CD4-positive, alpha-beta memory T cell (primary cell): ENCODE measurements around the gene OR4B1. TPM values are rescaled to one million over a fixed set of nuclear protein-coding genes. Genes with fewer than 3 reads are reported as not detected.
"Not testable (repeated sequence)": the region's sequence is repeated elsewhere in the genome, so short reads cannot be mapped to it uniquely, and the experiment has no call there.

ENCODE experiments used
- CTCF ChIA-PET: fragments of 350-600 bp; sonication (Branson Sonifier 250); formaldehyde crosslinking; loops from one replicate; lab custom pipeline; 2021; ENCODE audit warnings: inconsistent platforms; ENCODE audit not compliant: partially characterized antibody; lab: Charles Lee
- POLR2A ChIA-PET: fragments of 350-600 bp; sonication (Branson Sonifier 250); formaldehyde crosslinking; loops from one replicate; lab custom pipeline; 2021; ENCODE audit not compliant: partially characterized antibody; lab: Charles Lee
- DNase-seq, 5 donors: peaks; one replicate each; pipeline versions ENCODE4 v3.0.0 to v3.0.0-alpha.2; 2020 to 2022; ENCODE audit warnings: mixed read lengths in 1 of 5
- H3K27ac ChIP-seq: one replicate; pipeline ENCODE4 v1.7.0; 2013; ENCODE audit warnings: low read depth, low read length
- H3K27me3 ChIP-seq: 2 replicates; pipeline ENCODE4 v1.7.0; 2013; ENCODE audit warnings: mild to moderate bottlenecking, low read length, moderate library complexity; ENCODE audit not compliant: insufficient read depth
- H3K36me3 ChIP-seq: 2 replicates; pipeline ENCODE4 v1.7.0; 2013; ENCODE audit warnings: mild to moderate bottlenecking, low read length, moderate library complexity; ENCODE audit not compliant: insufficient read depth
- H3K4me1 ChIP-seq: 2 replicates; pipeline ENCODE4 v1.7.0; 2013; ENCODE audit warnings: mild to moderate bottlenecking, low read length, moderate library complexity; ENCODE audit not compliant: insufficient read depth
- H3K4me3 ChIP-seq, 2 donors: one replicate each; pipeline ENCODE4 v1.7.0; 2013; ENCODE audit warnings: low read length in 2 of 2, mild to moderate bottlenecking in 1 of 2
- H3K9me3 ChIP-seq, 2 donors: one replicate each; pipeline ENCODE4 v1.7.0; 2013; ENCODE audit warnings: low read length in 2 of 2, control low read depth in 1 of 2; ENCODE audit not compliant: control insufficient read depth in 1 of 2
- H3K27ac Mint-ChIP-seq, 7 donors: one replicate each; pipeline ENCODE4 v1.8.0; 2020 to 2021; ENCODE audit warnings: mixed read lengths in 7 of 7, mild to moderate bottlenecking in 6 of 7, inconsistent platforms in 3 of 7, moderate library complexity in 3 of 7
- H3K27me3 Mint-ChIP-seq, 2 donors: one replicate each; pipeline ENCODE4 v1.8.0; 2020 to 2021; ENCODE audit warnings: mixed read lengths in 2 of 2
- H3K36me3 Mint-ChIP-seq, 2 donors: one replicate each; pipeline ENCODE4 v1.8.0; 2020 to 2021; ENCODE audit warnings: mixed read lengths in 2 of 2, inconsistent platforms in 1 of 2, mild to moderate bottlenecking in 1 of 2
- H3K4me1 Mint-ChIP-seq, 4 donors: one replicate each; pipeline ENCODE4 v1.8.0; 2020 to 2021; ENCODE audit warnings: mixed read lengths in 4 of 4, mild to moderate bottlenecking in 1 of 4
- H3K4me3 Mint-ChIP-seq, 8 donors: one replicate each; pipeline ENCODE4 v1.8.0; 2020 to 2021; ENCODE audit warnings: mixed read lengths in 8 of 8, mild to moderate bottlenecking in 7 of 8, moderate library complexity in 6 of 8, inconsistent platforms in 3 of 8
- H3K9me3 Mint-ChIP-seq, 8 donors: one replicate each; pipeline ENCODE4 v1.8.0; 2020 to 2021; ENCODE audit warnings: mixed read lengths in 8 of 8, mild to moderate bottlenecking in 5 of 8, inconsistent platforms in 3 of 8, moderate library complexity in 1 of 8
- intact Hi-C: fragments of 100-400 bp; cut with micrococcal nuclease; formaldehyde crosslinking; loops from one replicate; pipeline ENCODE4 v1.15.1; 2023
- polyA plus RNA-seq, 2 donors: library from polyadenylated mRNA; unstranded; fragments of 300-500 nt; fragmentation: Illumina TruSeq; gene quantifications; one replicate each; pipeline ENCODE4 v1.2.3, GENCODE V29; 2021
- total RNA-seq, 2 experiments: library from RNA; stranded (reverse); gene quantifications; one replicate each; pipeline ENCODE4 v1.2.3, GENCODE V29; 2021

OR4B1 gene
- total and polyA plus RNA-seq, 4 experiments from 2014 or later = not detected

GRCh38 chr11:48172818-48173609 is 43.6 kb upstream of the OR4B1 start:
- no peaks in the 10 kb centered on the region for H3K36me3 ChIP-seq
- no peak overlapping the region for H3K27ac ChIP-seq
- peak overlapping the region in 6 of 7 donors; percentile 32 to 75 (median 60) for H3K27ac Mint-ChIP-seq
- no peaks in the 10 kb centered on the region for H3K9me3 ChIP-seq
- ChIA-PET POLR2A (no interaction called here), CTCF (interaction anchor here (0.6 to 2.9 kb wide), 14 partner anchors 11 to 1043 kb away, joined by 3 to 28 read pairs (median 4); no protein-coding TSS in a partner anchor)
- peak; percentile 44 to 52 (median 48) for DNase-seq
- H3K4me1 ChIP-seq = peaks cover 21% of the 10 kb centered on the region
- H3K4me1 Mint-ChIP-seq = peaks cover 12 to 47% (median 30%) of the 10 kb centered on the region in 4 donors
- H3K27me3 ChIP-seq = no peaks in the 10 kb centered on the region
- H3K4me3 Mint-ChIP-seq = peak overlapping the region in 1 of 8 donors; percentile 20
- intact Hi-C loops = loop anchor here (1.0 to 2.0 kb wide), 3 partner anchors 18 to 1354 kb away; no protein-coding TSS in a partner anchor
- peaks cover 0 to under 1% (median 0%) of the 10 kb centered on the region in 8 donors for H3K9me3 Mint-ChIP-seq
- peaks cover 7 to 10% of the 10 kb centered on the region in 2 donors for H3K36me3 Mint-ChIP-seq
- no peak overlapping the region for H3K4me3 ChIP-seq
- no peaks in the 10 kb centered on the region for H3K27me3 Mint-ChIP-seq

- no peak overlapping the region for H3K27ac ChIP-seq
- DNase-seq = no peak
- no peaks in the 10 kb centered on the region for H3K9me3 Mint-ChIP-seq
- intact Hi-C loops = no loop called here
- peaks cover 9% of the 10 kb centered on the region for H3K4me1 ChIP-seq
- no peak overlapping the region for H3K27ac Mint-ChIP-seq
- H3K27me3 Mint-ChIP-seq = no peaks in the 10 kb centered on the region
- H3K9me3 ChIP-seq = no peaks in the 10 kb centered on the region
- H3K4me3 ChIP-seq = no peak overlapping the region
- no peaks in the 10 kb centered on the region for H3K36me3 Mint-ChIP-seq
- no peaks in the 10 kb centered on the region for H3K27me3 ChIP-seq
- no peak overlapping the region for H3K4me3 Mint-ChIP-seq
- peaks cover 6 to 16% (median 10%) of the 10 kb centered on the region in 4 donors for H3K4me1 Mint-ChIP-seq
- no peaks in the 10 kb centered on the region for H3K36me3 ChIP-seq
- POLR2A ChIA-PET = no interaction called here
- CTCF ChIA-PET = interaction anchor here (1.4 kb wide), 1 partner anchor 129 kb away, joined by 3 read pairs; no protein-coding TSS in a partner anchor
Observed at GRCh38 chr11:48177661-48178060, 38.9 kb upstream of the OR4B1 start.

- CTCF ChIA-PET = no interaction called here
- POLR2A ChIA-PET = interaction anchor here (1.3 kb wide), 1 partner anchor 10 kb away, joined by 3 read pairs; no protein-coding TSS in a partner anchor
- Mint-ChIP-seq H3K36me3 (no peaks in the 10 kb centered on the region), H3K4me3 (no peak overlapping the region), H3K4me1 (peaks cover 0 to 1% (median under 1%) of the 10 kb centered on the region in 4 donors), H3K27ac (no peak overlapping the region), H3K27me3 (no peaks in the 10 kb centered on the region), H3K9me3 (peaks cover 0 to 3% (median 0%) of the 10 kb centered on the region in 8 donors)
- Histone ChIP-seq H3K27ac (no peak overlapping the region), H3K36me3 (no peaks in the 10 kb centered on the region), H3K27me3 (no peaks in the 10 kb centered on the region), H3K4me3 (no peak overlapping the region), H3K9me3 (no peaks in the 10 kb centered on the region), H3K4me1 (no peaks in the 10 kb centered on the region)
- no peak for DNase-seq
- intact Hi-C loops = no loop called here
Observed at GRCh38 chr11:48180627-48181026, 36.0 kb upstream of the OR4B1 start.

- Histone ChIP-seq H3K27me3 (no peaks in the 10 kb centered on the region), H3K36me3 (no peaks in the 10 kb centered on the region), H3K9me3 (no peaks in the 10 kb centered on the region), H3K4me1 (no peaks in the 10 kb centered on the region), H3K27ac (no peak overlapping the region), H3K4me3 (no peak overlapping the region)
- no peak for DNase-seq
- Mint-ChIP-seq H3K36me3 (no peaks in the 10 kb centered on the region), H3K9me3 (peaks cover 0 to 8% (median 3%) of the 10 kb centered on the region in 8 donors), H3K27me3 (no peaks in the 10 kb centered on the region), H3K27ac (peak overlapping the region in 1 of 7 donors; percentile 36), H3K4me1 (no peaks in the 10 kb centered on the region), H3K4me3 (no peak overlapping the region)
- CTCF ChIA-PET = interaction anchor here (1.3 to 1.4 kb wide), 2 partner anchors 10 to 11 kb away, joined by 4 to 6 read pairs; no protein-coding TSS in a partner anchor
- intact Hi-C loops = no loop called here
- POLR2A ChIA-PET = interaction anchor here (0.7 kb wide), 1 partner anchor 9 kb away, joined by 3 read pairs; no protein-coding TSS in a partner anchor
Observed at GRCh38 chr11:48182860-48183526, 33.6 kb upstream of the OR4B1 start.

- ChIA-PET POLR2A (no interaction called here), CTCF (interaction anchor here (1.3 to 1.4 kb wide), 2 partner anchors 11 to 12 kb away, joined by 4 to 6 read pairs; no protein-coding TSS in a partner anchor)
- no peaks in the 10 kb centered on the region for H3K9me3 ChIP-seq
- no peak overlapping the region for H3K27ac ChIP-seq
- Mint-ChIP-seq H3K4me3 (no peak overlapping the region), H3K36me3 (peaks cover 0 to 8% of the 10 kb centered on the region in 2 donors), H3K4me1 (peaks cover 0 to 9% (median 6%) of the 10 kb centered on the region in 4 donors), H3K9me3 (peaks cover 0 to 16% (median 11%) of the 10 kb centered on the region in 8 donors), H3K27me3 (no peaks in the 10 kb centered on the region), H3K27ac (no peak overlapping the region)
- H3K27me3 ChIP-seq = no peaks in the 10 kb centered on the region
- H3K4me3 ChIP-seq = no peak overlapping the region
- DNase-seq = no peak
- H3K36me3 ChIP-seq = no peaks in the 10 kb centered on the region
- intact Hi-C loops = no loop called here
- H3K4me1 ChIP-seq = no peaks in the 10 kb centered on the region
Observed at GRCh38 chr11:48184452-48184851, 32.2 kb upstream of the OR4B1 start.

- H3K4me3 Mint-ChIP-seq = peak overlapping the region; percentile 64 to 91 (median 84)
- H3K9me3 ChIP-seq, H3K36me3 ChIP-seq, H3K27me3 ChIP-seq, H3K27me3 Mint-ChIP-seq: not testable (repeated sequence)
- peaks cover 13 to 17% of the 10 kb centered on the region in 2 donors for H3K36me3 Mint-ChIP-seq
- peak; percentile 49 to 69 (median 63) for DNase-seq
- peak overlapping the region; percentile 87 to 96 (median 88) for H3K27ac Mint-ChIP-seq
- Histone ChIP-seq H3K4me3 (peak overlapping the region in 1 of 2 donors; percentile 5), H3K4me1 (peaks cover 15% of the 10 kb centered on the region), H3K27ac (peak overlapping the region; percentile 26)
- intact Hi-C loops = loop anchor here (2.0 kb wide), 1 partner anchor 18 kb away; no protein-coding TSS in a partner anchor
- CTCF ChIA-PET = interaction anchor here (0.8 to 3.8 kb wide), 5 partner anchors 9 to 117 kb away, joined by 3 to 19 read pairs (median 3); no protein-coding TSS in a partner anchor
- peaks cover 16 to 39% (median 31%) of the 10 kb centered on the region in 4 donors for H3K4me1 Mint-ChIP-seq
- peaks cover 7 to 48% (median 35%) of the 10 kb centered on the region in 8 donors for H3K9me3 Mint-ChIP-seq
- POLR2A ChIA-PET = interaction anchor here (0.6 to 1.7 kb wide), 4 partner anchors 10 to 53 kb away, joined by 3 to 4 read pairs (median 3); no protein-coding TSS in a partner anchor
Observed at GRCh38 chr11:48190906-48191654, 25.5 kb upstream of the OR4B1 start.
